SIG-M5 treated with dmso at 0.1 percent for 504 hours (cell line): ENCODE data around the gene WNT3A.
"Not testable (repeated sequence)": the region's sequence is repeated elsewhere in the genome, so short reads cannot be mapped to it uniquely, and the experiment has no call there.

Experiments used
- DNase-seq: peaks from one replicate; lab custom pipeline; 2025; ENCODE audit not compliant: unreplicated experiment; lab: John Stamatoyannopoulos, UW

The WNT3A gene

DNA sequence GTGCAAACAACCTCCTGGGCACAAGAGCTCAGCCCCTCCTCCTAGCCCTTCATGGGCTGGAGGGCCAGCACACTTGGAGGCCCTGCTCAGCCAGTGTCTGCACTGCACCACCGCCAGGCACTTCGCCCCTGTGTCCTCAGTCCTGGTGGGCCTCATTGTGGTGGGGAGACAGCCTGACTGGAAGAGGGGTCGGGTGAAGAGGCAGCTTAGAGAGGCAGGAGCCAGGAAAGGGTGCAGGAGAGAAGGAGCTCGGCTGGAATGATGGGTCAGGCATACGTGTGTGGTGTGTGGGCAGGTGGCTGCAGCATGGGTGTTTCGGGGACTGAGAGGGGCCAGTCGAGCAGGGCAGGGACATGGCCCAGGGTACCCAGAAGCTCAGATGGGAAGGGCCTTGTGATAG, 4.1 kb downstream of the WNT3A start:
- DNase-seq: no peak

GRCh38 chr1:228011721-228012311, 5.0 kb downstream of the WNT3A start:
- DNase-seq: no peak

- no peak for DNase-seq
Measured at GRCh38 chr1:228012555-228012954, 5.8 kb downstream of the WNT3A start.

GRCh38 chr1:228013131-228013934, 6.5 kb downstream of the WNT3A start:
- no peak for DNase-seq

DNA sequence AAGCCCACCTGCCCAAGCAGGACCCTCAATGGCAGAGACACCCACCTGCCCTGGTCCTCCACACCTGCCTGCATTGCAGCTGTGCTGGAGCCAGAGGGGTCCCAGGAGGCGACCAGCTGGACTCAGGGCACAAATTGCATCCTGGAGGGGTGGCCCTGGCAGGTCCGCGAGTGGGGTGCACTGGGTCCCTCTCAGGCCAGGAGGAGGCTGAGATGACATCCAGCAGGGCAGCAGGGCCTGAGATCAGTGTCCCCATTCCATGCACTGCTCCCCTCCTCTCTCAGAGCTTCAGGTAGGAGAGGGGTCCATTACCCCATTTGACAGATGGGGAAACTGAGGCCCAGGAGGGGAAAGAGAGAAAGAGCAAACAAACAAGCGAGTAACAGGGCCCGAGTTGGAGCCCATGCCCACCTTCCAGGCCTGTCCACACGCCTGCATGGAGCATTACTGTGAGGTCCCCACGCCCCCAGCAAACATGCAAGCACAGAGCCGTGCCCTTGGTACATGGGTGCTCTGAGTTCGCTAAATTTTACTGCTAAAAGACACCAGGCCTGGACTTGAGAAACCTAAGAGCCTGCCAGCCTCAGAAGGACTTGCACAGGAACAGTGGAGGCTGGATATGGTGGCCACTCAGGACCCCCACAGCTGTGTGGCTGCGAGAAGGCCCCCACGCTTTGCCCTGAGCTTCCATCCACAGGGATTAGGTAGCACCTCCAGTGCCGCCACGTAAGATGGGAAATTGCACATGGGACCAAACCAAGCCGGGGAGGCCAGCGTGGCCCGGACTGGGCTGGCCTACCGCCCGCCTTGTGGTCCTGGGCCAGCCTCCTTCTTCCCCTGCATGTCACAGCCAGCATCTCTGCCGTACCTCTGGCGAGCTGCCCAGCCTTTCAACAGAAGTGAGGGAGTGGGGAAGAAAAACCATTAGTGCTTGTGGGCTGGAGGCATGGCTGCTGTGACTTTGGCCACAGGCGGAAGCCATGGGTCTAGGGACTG, 7.4 kb downstream of the WNT3A start:
- DNase-seq: no peak

DNA sequence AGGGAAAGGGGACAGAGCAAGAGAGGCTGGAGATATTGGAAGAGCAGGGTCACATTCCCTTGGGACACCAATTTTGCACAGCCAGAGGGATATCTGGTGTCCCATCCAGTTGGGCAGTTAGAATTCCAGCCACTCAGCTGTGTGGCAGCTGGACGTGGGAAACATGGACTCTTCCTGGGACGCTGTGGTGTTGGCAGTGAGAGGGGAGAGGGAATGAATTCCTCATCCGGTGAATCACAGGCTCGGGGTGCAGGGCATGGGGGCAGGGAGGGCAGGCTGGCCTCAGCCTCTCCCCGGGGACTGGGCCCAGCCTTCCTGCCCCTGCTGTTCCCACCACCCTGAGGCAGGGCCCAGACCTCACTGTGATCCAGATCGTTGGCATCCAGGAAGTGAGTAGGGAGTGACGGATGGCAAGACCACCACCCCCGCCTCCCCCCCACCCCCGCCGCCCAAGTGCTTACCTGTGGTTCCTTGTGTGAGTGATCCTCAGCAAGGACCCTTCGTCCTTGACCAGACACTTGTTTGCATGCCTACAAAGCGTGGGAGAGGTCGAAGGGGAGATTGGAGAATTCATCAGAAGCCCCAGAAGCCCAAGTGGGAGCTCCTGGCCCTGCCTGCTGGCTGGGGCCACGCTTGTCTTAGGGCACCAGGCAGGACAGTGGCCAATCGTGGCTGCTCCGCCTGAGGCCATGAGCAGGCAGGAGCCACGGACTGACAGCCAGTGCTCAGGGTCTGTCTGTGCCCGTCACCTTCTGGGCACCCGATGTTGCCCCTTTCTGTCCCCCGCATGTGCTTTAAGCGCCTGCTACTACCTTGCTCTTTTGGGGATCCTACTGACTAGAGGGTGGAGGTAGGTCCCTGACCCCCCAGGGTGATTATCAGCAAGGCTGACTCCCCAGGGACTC, 8.7 kb downstream of the WNT3A start:
- no peak for DNase-seq

GRCh38 chr1:228016181-228016510, 9.3 kb downstream of the WNT3A start:
- no peak for DNase-seq

- no peak for DNase-seq
Measured at GRCh38 chr1:228016653-228017355, 10.0 kb downstream of the WNT3A start.

GRCh38 chr1:228017356-228018124, 10.7 kb downstream of the WNT3A start:
- DNase-seq: no peak

DNA sequence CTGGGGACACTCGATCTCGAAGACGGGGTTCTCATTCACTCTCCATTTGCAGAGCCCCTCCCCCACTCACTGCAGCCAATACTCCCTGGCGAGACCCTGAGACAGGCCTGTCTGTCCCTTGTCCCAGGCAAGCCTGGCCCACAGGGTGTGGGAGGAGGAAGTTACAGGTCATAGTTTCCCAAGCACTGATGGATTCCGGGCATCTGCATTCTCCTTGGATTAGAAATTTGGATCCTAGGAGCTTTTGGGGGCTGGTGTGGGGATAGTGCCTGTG, 11.3 kb downstream of the WNT3A start:
- no peak for DNase-seq

- DNase-seq: no peak
Measured at GRCh38 chr1:228018961-228019721, 12.3 kb downstream of the WNT3A start.

DNA sequence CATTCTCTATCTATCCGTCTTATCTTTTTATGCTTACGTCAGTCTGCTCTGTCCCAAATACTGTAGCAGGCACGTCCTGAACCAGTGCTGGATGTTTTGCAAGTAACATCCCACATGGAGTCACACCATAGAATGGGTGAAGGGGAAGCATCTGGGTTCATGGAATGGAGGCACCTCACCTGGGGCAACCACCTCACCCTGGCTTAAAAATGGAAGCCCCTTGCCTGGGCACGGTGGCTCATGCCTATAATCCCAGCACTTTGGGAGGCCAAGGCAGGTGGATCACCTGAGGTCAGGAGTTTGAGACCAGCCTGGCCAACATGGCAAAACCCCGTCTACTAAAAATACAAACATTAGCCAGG, 12.9 kb downstream of the WNT3A start:
- DNase-seq: not testable (repeated sequence)

DNA sequence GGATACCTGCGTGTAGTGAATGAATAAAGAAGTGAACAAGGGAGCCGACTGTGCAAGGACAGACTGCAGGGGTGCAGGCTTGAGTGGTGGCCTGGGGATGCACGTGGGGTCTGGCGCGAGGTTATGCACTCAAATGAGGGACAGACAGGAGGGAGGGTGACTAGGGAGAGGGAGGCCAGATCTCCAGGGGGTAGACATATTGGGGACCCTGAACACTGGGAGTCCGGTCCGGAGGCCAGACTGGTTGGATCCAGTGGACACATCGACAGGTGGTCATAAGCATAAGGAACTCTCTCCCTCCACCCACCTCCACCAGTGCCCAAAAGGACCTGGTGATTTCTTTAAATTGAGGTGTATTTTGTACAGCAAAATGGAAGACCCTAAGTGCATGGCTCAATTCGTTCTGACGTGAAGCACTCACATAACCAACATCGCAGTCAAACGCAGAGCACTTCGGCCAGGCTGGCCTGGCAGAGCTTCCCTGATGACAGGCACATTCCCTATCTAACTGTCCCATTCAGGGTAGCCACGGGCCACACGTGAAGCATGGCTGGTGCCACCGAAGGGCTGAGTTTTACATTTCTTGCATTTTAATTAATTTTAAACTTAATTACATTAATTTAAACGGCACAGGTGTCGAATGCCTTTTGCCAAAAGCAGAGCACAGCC, 14.0 kb downstream of the WNT3A start:
- no peak for DNase-seq

DNA sequence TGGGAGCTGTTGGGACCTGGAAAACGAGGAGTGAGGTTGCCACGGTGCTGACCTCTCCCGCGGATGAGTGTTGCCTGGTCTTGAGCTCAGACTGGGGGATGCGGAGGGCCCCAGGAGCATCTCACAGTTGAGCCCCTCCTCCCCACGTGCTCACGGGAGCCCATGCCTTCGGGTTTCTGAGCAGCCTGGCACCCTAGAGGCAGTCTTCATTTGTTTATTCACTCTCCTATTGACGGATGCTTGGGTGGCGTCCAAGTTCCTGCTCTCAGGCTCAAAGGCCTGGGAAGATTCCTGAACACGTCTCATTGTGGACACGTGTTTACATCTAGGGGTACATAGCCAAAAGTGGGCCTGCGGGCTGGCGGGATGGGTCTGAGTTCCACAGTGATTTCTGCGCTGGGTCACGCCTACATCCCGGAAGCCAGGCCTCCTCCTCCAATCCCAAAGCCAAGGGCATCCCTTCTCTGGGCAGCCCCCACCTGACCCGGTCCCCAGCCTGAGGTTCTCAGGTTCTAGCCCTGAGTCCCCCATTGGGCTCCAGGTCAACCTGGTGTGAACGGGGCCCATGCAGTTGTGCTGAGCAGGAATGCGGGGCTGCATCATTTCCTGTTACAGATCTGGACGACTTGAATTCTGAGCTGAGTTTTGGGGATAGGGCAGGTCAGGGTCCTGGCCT, 14.7 kb downstream of the WNT3A start:
- DNase-seq: no peak

GRCh38 chr1:228022571-228023293, 15.9 kb downstream of the WNT3A start:
- no peak for DNase-seq

GRCh38 chr1:228023294-228023639, 16.5 kb downstream of the WNT3A start:
- no peak for DNase-seq

DNA sequence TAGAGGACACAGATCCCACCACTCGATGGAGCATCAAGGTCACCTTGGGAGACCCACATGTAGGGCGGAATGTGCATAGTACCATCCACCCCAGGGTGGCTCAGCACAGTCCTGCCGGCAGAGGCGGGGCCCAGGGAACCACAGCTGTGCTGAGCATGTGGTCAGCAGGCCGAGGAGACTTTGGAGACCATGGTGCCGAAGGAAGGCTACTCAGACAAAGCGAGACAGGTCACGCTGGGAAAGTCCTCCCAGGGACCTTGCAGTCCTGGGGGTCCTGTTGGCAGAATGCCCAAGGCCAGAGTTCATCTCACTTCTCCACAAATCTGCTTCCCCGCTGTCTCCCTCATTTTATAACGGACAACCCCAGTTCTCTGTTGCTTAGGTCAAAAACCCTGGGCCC, 22.5 kb downstream of the WNT3A start:
- DNase-seq: no peak
